ENCODE results near the gene DAB2IP.
"Not testable (repeated sequence)": the region's sequence is repeated elsewhere in the genome, so short reads cannot be mapped to it uniquely, and the experiment has no call there.

DAB2IP gene

DNA sequence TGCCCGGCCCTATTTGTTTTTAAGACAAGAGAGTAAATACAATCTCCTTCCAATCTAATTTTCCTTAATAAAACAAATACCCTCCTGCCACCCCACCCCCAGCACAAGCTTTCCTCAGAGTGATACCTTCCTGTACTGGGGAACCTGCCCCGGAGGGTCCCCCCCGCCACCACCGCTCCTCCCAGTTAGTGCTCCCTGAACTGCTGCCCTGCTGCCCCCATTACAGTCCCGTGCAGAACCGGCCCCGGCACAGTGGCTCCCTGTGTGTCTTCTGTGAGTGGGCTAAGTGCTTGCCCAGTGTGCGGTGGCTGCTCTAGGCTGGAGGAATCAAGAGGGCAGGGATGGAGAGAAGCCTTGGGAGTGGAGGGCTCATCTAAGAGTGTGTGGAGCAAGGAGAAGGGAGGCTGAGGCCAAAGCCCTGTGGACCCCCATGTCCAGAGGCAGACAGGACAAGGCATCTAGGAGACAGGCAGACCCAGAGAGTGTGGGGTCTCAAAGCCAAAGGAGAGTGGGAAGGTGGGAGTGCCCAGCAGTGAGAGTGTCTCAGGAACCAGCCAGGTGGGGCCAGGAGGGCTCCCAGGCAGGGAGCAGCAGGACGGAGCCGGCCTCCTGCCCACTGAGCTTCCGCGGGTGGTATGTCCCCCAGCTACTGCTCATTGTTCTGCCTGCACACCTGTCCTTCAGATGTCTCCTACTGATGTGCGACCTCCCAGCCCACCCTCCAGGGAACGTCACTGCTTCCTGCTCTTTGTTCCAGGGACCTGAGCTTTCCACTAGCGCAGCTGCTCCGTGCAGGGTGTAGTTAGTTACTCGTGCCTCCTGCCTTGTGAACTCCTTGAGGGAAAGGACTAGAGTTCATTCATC lies 129.0 kb downstream of the DAB2IP start:
- no peak for DNase-seq

DNA sequence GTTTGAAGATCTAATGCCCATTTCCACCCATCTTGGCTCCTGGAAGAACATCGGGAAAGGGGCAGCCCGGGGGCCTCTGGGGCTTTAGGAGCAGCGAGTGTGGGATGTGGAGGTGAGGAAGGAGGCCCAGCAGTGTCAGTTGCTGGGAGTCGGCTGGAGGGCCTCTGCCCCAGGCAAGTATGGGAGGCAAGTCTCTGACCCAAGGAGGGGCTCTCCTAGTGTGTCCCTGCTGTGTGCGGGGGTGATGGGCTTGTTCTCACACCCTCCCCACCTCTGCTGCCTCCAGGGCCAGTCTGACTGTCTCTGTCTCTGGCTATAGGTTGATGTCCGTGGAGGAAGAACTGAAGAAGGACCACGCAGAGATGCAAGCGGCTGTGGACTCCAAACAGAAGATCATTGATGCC lies 129.7 kb downstream of the DAB2IP start:
- no peak for DNase-seq

DNA sequence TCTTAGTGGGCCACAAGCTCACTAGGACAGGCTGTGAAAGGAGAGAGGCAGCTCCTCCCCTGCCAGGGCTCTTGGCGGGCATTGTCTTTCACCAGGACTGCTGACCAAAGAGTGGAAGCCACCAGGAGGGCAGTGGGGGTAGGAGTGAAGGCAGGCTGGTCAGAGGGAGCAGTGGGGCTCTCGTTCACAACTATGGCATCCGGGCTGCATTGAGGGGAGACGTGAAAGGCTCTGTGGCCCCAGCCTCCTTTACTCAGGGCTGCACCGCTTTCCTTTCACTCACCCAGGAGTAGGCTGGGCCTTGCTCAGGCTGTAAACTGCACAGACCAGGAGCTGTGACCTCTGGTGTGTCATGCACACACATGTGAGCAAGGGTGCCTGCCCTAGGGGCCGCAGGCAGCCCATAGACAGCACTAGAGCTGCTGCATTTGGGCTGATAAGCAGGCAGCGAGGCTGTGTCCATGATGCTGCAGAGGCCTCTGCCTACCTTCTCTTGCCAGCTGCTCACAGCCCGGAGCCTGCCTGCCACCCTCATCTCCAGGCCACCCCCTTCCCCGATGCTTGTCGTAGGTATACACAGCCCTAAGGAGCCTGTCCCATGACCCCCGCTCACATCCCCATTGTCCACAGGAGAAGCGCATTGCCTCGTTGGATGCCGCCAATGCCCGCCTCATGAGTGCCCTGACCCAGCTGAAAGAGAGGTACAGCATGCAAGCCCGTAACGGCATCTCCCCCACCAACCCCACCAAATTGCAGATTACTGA lies 130.4 kb downstream of the DAB2IP start:
- no peak for DNase-seq

DNA sequence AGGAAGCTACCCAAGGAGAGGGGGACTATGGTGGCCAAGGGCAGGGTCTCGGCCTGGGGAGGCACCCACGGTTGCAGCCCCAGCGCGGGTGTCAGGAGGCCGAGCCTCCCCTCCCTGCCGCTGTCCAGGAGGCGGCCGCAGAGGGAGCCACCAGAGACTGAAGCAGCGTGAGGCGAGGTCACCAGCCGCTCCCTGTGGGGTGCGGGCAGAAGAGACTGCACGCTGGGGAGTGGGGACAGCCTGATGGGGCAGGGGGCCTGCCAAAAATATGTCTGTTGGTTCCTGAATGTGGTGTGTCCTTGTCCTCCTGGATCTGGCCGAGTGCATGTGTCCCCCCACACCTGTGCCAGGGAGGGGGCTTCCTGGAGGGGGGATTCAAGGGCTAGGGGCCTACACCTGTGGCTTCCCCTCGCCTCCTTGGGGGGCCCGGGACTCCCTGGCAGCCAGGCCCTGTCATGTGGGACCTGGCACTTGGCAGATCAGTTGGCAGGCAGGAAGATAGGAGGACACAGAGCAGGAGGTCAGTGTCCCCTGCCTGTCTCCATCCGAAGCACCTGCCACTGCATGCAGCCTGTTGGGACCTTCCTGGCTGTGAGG lies 131.2 kb downstream of the DAB2IP start:
- no peak for DNase-seq

DNA sequence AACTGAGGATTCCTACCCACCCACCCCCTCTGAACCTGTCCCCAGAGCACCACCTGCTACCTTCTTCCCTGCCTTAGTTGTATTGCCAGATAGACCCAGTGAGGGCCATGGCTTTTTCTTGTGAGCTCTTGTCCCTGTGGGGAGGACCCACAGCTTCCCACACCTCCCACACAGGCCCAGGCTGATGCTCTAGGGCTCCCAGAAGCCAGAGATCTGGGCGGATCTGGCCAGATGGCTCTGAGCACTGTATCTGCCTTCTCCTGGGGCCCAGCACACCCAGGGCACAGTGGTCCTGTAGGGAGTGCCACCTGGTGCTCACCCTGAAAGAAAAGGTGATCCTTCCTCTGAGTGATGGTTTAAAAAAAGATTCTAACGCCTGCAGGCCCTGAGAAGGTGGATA lies 131.7 kb downstream of the DAB2IP start:
- DNase-seq = no peak

DNA sequence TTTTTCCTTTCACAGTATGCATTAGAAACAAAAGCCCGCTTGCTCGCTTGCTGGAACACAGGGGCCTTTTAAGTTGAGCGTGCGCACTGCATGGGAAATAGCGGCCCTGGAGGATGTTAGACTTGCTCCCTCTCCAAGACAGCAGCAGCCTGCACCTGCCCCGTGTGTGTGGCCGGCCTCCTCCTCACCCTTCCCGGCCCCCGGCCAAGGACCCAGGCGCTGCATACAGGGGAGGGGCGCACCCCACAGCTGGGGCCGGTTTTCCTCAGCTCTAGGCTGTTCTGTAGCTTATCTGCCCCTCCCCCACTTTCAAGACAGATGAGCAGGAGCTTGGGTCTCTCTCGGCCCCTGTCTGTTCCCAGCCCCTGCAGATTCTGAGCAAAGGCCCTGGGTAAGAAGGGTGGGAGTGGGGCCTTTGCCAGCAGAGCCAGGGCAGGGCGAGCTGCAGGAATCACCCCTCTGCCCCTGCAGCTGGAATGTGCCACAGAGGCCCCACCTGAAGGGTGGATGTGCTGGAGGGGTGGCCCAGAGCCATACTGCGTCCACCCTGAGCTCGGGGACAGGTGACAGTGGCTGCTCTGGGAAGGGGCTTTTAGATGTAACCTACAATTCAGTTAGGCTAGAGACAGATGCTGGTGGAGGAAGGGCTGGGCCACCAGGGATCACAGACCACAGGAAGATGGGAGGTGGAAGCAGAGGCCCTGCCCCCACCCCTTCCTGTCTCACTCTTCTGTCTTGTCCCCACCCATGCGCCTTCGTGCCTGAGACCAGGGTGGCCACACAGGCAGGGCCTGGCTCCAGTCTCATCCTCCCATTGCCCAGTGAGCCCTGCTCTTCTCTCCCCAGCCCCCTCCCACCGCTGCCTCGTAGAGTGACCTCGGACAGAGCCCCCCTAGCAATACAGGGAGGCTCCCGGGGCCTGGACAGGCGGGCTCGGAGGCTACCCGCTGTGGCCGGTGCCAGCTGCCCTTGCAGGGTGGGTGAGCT lies 132.4 kb downstream of the DAB2IP start:
- no peak for DNase-seq

DNA sequence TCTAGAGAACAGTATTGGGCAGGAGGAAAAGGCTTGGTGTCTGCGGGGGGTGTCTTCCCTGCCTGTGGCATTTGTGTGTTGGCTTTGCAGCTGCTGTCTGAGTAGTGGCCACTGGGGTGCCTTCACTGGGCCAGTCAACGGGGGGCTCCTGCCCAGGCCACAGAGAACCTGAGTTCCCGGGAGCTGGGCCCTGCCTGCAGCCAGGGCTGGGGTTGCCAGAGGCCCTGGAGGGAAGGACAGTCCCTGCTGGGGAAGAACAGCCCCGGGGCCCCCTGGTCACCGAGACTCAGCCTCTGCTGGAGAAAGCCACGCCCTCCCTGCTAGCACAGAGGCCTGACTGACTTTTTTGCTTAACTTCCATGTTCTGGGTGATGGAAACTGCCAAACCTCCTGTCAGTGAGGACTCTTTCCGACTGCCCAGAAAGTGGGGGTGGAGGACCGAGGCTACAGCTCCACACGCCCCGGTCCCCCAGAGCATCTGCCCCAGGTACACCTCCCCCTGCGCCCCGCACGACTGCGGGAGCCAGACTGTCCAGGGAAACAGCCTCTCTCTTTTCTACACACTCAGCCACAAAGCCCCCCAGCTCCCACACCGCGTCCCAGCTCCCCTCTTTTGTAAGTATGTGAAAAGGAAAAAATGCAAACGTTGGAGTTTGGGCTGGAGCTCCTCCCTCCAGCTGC lies 133.4 kb downstream of the DAB2IP start:
- DNase-seq = no peak

DNA sequence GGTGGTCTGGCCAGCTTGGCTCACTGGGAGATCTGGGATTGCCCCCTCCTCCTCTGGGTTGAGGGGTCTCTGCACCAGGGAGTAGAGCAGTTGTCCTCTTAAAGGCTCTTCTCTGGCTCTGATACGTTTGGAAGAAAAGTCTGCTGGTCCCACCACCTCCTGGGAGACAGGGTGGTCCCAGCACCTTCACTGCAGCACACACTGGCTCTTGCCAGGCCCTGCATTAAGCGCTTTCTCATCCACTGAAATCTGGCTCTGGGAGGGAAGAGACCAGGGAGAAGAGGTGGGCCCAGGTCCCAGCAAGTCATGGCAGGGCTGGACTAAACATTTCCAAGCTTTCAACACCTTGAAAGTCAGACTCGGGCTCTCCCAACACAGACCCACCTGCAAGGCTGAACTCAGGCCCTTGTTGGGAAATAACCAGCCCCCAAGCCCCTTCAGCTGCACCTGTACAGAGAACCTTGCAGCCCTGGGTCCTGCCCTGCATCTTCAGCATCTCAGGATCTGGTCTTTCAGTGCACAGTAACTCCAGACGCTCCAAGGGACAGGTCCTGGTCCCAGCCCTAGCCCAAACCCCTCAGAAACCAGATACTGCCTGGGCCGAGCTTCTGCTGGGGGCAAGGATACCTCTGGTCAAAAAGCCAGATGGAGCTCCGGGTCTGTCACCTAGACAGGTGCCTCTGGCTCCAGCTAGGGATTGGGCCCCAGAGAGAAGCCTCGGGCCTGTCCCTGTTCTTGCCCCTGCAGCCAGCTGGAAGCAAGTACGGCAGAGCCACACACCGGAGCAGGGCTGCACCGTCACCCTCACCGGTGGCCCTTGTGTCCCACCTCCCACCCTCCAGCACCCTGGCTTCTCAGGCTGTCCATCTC lies 134.5 kb downstream of the DAB2IP start:
- DNase-seq = no peak

DNA sequence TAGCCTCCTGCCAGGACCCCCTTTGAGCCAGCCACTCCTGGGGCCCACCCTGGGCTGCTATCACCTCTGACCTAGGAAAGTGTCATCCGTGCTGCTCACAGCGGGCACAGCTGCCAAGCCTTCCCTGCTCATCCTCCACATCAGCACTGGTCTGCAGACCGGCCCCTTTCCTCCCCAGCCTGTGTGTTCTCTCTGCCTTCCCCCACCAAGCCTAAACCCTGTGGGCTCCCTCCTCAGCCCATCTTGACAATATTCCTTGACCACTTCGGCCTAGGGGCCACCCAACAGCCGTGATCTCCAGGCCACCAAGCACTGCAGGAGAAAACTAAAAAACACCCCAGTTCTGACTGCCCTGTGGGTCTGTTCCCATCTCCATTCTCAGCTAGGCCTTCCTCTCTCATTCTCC lies 135.1 kb downstream of the DAB2IP start:
- no peak for DNase-seq

DNA sequence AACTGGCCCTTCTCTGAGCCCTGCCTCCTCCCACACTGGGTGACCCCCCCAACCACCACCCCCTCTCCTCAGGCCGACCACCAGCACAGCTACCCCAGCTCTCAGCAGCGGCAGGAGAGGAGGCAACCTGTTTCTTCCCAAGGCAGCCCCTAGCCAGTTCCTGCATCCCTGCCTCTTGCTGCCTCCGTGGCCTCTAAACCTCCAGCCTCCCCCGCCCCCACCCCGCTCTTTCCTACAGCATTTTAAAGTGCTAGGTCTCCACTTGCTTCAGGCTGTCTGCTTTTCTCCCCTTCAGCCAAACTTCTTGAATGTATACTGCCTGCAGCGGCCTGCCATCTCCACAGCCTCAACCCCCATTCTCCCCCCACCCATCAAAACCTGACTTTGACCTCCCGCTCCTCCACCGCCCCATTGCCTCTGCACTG lies 135.6 kb downstream of the DAB2IP start:
- DNase-seq = no peak

DNA sequence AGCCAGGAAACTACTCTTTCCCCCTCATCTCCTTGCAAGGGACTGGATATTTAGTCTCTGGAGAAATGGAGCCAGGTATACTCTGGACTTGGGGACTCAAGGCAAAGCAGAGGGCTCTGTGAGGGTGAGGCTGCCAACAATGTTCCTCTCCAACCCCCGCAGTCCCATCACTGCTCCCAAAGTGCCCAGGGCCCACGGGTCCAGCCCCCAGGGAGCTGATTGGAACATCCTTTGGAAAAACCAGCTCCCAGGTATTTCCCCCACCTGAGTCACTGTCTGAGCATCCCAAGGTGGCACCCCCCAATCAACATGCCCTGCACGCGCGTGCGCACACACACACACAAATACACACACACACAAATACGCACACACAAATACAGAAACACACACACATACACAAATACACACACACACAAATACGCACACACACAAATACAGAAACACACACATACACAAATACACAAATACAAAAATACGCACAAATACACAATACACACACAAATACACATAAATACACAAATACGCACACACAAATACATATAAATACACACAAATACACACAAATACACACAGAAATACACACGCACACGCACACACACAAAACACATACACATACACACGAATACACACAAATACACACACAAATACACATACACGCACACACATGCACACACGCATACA lies 137.4 kb downstream of the DAB2IP start:
- DNase-seq = no peak

DNA sequence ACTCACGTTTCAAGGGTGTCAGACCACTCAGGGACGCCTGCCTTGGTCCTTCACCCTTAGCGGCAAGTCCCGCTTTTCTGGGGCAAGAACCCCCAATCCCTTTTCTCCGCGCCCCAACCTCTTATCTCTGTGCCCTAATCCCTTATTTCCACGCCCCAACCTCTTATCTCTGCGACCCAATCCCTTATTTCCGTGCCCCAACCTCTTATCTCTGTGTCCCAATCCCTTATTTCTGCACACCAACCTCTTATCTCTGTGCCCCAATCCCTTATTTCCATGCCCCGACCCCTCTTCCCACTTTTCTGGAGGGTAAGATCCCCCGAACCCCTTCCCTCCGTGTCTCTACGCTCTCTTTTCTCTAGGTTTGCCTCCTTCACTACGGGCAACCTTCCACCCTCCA lies 139.4 kb downstream of the DAB2IP start:
- DNase-seq = no peak

DNA sequence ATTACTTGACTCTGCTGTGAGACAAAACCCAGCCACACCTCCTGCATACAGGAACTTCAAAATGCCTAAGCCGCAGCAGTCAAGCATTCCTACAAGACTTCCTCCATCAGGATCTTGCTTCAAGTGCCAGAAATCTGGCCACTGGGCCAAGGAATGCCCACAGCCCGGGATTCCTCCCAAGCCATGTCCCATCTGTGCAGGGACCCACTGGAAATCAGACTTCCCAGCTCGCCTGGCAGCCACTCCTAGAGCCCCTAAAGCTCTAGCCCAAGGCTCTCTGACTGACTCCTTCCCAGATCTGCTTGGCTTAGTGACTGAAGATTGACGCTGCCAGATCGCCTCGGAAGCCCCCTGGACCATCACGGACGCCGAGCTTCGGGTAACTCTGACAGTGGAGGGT lies 141.0 kb downstream of the DAB2IP start:
- not testable (repeated sequence) for DNase-seq

DNA sequence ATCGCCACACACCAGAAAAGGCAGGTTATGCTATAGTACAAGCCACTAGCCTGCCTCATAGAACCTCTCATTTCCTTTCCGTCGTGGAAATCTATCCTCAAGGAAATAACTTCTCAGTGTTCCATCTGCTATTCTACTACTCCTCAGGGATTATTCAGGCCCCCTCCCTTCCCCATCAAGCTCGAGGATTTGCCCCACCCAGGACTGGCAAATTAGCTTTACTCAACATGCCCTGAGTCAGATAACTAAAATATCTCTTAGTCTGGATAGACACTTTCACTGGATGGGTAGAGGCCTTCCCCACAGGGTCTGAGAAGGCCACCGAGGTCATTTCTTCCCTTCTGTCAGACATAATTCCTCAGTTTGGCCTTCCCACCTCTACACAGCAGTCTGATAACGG lies 142.9 kb downstream of the DAB2IP start:
- not testable (repeated sequence) for DNase-seq

DNA sequence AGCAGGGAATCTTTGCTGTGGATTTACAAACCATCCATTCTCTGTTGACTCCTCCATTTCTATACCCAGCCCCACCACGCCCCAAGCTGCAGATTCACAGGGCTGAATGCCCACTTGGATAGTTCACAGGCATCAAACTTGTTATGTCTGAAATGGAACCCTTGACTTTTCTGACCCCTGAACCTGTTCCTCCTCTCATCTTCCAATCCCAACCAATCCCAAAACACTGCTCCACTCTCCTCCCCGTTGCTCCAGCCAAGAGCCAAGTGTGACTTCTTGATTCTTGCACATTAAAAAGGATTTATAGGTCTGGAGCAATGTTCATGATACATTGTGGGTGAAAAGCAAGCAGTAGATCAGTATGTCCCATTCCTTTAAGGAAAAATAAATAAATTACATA lies 145.6 kb downstream of the DAB2IP start:
- DNase-seq = no peak

DNA sequence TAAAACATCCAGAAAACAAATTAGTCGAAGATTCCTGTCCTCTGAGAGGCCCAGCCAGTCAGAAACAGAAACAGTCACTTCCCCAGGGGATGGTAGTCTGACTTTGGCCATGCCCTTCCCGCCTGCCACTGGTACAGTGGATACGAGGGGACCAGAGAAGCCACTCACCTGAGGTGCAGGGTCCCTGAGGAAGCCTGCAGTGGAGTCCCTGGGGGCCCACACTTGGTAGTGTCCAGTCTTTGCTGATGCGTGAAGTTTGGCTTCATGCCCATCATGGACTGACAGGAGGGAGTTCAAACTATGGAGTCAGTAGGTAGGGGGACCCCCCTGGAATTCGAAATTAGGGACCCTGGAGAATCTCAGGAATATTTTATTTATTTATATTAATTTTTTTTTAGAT lies 147.5 kb downstream of the DAB2IP start:
- DNase-seq = no peak

DNA sequence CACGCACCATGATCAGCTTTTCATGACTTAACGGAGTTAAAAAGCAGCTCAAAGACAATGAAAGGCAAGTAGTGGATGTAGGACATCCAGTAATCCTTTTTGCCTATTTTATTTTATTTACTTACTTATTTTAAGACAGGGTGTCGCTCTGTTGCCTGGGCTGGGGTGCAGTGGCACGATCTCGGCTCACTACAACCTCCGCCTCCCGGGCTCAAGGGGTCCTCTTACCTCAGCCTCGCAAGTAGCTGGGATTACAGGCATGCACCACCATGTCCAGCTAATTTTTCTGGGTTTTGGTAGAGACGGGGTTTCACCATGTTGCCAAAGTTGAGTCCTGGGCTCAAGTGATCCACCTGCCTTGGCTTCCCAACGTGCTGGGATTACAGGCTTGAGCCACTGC lies 148.9 kb downstream of the DAB2IP start:
- no peak for DNase-seq

DNA sequence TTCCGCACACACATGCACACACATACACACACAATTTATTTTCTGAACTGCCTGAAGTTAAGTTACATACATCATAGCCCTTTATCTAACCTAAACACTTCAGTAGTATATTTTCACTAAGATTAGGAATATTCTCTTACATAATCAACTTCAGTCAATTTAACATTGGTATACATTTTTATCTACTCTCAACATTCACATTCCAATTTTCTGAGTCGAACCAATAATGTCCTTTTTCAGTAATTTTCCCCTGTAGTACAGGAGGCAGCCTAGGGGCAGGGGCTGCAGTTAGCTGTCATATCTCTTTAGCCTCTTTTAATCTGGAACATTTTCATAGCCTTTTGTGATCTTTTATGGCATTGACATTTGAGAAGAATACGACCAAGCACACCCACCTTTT lies 150.1 kb downstream of the DAB2IP start:
- no peak for DNase-seq

DNA sequence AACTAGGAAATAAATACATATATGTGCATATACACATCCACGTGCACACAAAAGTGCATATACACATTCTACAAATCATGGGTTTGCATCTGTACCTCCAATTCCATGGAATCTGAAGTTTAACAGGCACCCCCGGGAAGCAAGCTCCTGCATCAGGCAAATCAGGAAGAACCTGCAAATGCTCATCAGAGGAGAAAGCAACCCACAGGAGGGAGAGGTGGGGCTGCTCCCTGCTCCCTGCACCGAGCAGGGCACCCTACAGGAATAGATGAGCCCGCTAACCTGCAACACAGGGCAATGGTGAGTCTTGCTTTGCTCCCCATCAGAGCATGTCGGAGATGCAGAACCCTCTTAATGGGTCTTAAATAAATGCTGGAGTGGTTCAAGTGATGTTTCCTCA lies 151.3 kb downstream of the DAB2IP start:
- no peak for DNase-seq

DNA sequence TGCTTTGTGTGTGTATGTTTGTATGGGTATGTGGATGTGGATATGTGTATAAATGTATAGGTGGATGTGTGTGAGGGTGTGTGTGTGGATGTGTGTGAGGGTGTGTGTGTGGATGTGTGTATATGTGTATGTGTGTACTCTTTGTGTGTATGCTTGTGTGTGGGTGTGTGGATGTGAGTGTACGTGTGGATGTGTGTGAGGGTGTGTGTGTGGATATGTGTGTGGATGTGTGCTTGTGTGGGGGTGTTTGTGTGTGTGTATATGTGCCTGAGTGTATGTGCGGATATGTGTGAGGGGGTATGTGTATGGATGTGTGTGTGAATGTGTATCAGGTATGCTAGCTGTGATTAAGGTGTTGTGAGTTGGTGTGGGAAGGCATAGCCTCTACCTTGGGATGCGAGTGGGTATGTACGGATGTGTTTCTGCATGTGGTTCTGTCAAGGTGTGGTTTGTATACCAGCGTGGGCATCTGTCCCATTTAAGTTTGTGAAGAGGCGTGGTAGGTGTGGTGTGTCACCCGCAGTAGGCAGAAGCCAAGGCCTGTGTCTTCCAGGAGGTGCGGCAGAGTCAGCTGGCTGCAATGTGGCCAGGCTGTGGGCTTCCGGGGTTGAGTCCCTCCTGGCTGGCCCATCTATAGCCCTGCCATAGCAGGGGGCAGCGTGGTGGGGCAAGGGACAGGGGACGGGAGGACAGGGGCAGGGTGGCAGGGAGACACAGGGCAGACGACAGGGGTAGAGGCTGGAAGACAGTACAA lies 155.8 kb downstream of the DAB2IP start:
- no peak for DNase-seq
